Activated CD4-positive, alpha-beta T cell treated with anti-CD3 and anti-CD28 coated beads, Interleukin-2, Interleukin-4, amounts not matched to agents 100 ng/mL and 50 ng/mL, durations not matched to agents 16 hours and 8 hours (primary cell): ENCODE data around the gene NT5C2.
A peak's percentile ranks its signal among the peaks of the same experiment; 100 is the strongest.
"Not testable (repeated sequence)": the region's sequence is repeated elsewhere in the genome, so short reads cannot be mapped to it uniquely, and the experiment has no call there.

Source experiments
- DNase-seq: peaks from one replicate; pipeline ENCODE4 v3.0.0-alpha.2; 2020; ENCODE audit warnings: low spot score

NT5C2 gene

GRCh38 chr10:103083977-103084320, 109.1 kb downstream of the NT5C2 start:
- no peak for DNase-seq

- no peak for DNase-seq
Observed at GRCh38 chr10:103083266-103083976, 109.7 kb downstream of the NT5C2 start.

GRCh38 chr10:103082683-103083082, 110.4 kb downstream of the NT5C2 start:
- DNase-seq, result no peak

GRCh38 chr10:103080891-103081581, 112.0 kb downstream of the NT5C2 start:
- DNase-seq, result no peak

GRCh38 chr10:103079946-103080345, 113.1 kb downstream of the NT5C2 start:
- DNase-seq, result no peak

GRCh38 chr10:103079100-103079499, 114.0 kb downstream of the NT5C2 start:
- no peak for DNase-seq

- DNase-seq, result no peak
Observed at GRCh38 chr10:103078676-103079075, 114.4 kb downstream of the NT5C2 start.

- DNase-seq, result no peak
Observed at GRCh38 chr10:103078309-103078615, 114.8 kb downstream of the NT5C2 start.

- DNase-seq, result no peak
Observed at GRCh38 chr10:103077491-103078308, 115.4 kb downstream of the NT5C2 start.

GRCh38 chr10:103077020-103077419, 116.1 kb downstream of the NT5C2 start:
- no peak for DNase-seq

GRCh38 chr10:103072891-103073290, 120.2 kb downstream of the NT5C2 start:
- DNase-seq, result no peak

GRCh38 chr10:103072276-103072675, 120.8 kb downstream of the NT5C2 start:
- no peak for DNase-seq

GRCh38 chr10:103069453-103070331, 123.4 kb downstream of the NT5C2 start:
- DNase-seq, result peak; percentile 66

GRCh38 chr10:103067956-103068355, 125.1 kb downstream of the NT5C2 start:
- no peak for DNase-seq

- DNase-seq, result no peak
Observed at GRCh38 chr10:103067484-103067883, 125.6 kb downstream of the NT5C2 start.

- DNase-seq, result not testable (repeated sequence)
Observed at GRCh38 chr10:103067099-103067477, 126.0 kb downstream of the NT5C2 start.

- no peak for DNase-seq
Observed at GRCh38 chr10:103066141-103067098, 126.7 kb downstream of the NT5C2 start.

GRCh38 chr10:103064956-103065355, 128.1 kb downstream of the NT5C2 start:
- no peak for DNase-seq

- DNase-seq, result no peak
Observed at GRCh38 chr10:103062854-103063590, 130.1 kb downstream of the NT5C2 start.

GRCh38 chr10:103060575-103060974, 132.5 kb downstream of the NT5C2 start:
- DNase-seq, result no peak
